Upper lobe of left lung (tissue), 6 donors: ENCODE measurements around the gene TTC9B. TPM values are rescaled to one million over a fixed set of nuclear protein-coding genes. Genes with fewer than 3 reads are reported as not detected.

ENCODE experiments used
- ATAC-seq, 2 donors: fragments of 200-7000 bp; cut with Tn5 transposase; one replicate each; pipeline ENCODE4 v1.9.1; 2022; ENCODE audit warnings: mild to moderate bottlenecking in 2 of 2, moderate library complexity in 2 of 2; ENCODE audit not compliant: low FRiP score in 2 of 2
- DNase-seq, 2 donors: peaks; one replicate each; pipeline ENCODE4 v3.0.0-alpha.2; 2019 to 2020
- H3K27ac ChIP-seq, 4 donors: fragments of 200-600 bp; sonication (generic); one replicate each; pipeline ENCODE4 v1.5.1; 2016 to 2019
- H3K27me3 ChIP-seq, 4 donors: fragments of 200-600 bp; sonication (generic); one replicate each; pipeline ENCODE4 v1.5.1; 2017 to 2019
- H3K36me3 ChIP-seq, 4 donors: fragments of 200-600 bp; sonication (generic); one replicate each; pipeline ENCODE4 v1.5.1; 2016 to 2019
- H3K4me1 ChIP-seq, 4 donors: fragments of 200-600 bp; sonication (generic); one replicate each; pipeline ENCODE4 v1.5.1; 2018 to 2019
- H3K4me3 ChIP-seq, 4 donors: fragments of 200-600 bp; sonication (generic); one replicate each; pipeline ENCODE4 v1.5.1; 2017 to 2019; ENCODE audit warnings: mild to moderate bottlenecking in 2 of 4, moderate library complexity in 1 of 4
- H3K9me3 ChIP-seq, 4 donors: fragments of 200-600 bp; sonication (generic); one replicate each; pipeline ENCODE4 v1.5.1; 2018 to 2019
- EP300 ChIP-seq, 4 donors: sonication (generic); formaldehyde crosslinking; IDR thresholded peaks; one replicate each; pipeline ENCODE4 v1.5.1; 2017; ENCODE audit warnings: antibody characterized with exemption in 4 of 4, control low read depth in 2 of 4
- POLR2A ChIP-seq, 4 donors: fragments of 450-650 bp; IDR thresholded peaks; one replicate each; pipeline ENCODE4 v1.5.1; 2016 to 2017; ENCODE audit warnings: antibody characterized with exemption in 4 of 4, mild to moderate bottlenecking in 2 of 4
- POLR2AphosphoS5 ChIP-seq, 2 donors: sonication (generic); formaldehyde crosslinking; IDR thresholded peaks; one replicate each; pipeline ENCODE4 v1.5.1; 2017; ENCODE audit warnings: antibody characterized with exemption in 2 of 2
- WGBS, 2 donors: methylation state at CpG; one replicate each; pipeline ENCODE4 v1.1.5; 2017 to 2018; 5-methylcytosine and 5-hydroxymethylcytosine counted together
- total RNA-seq, 6 donors: library from RNA; depleted of rRNA in 4 of 6; stranded (reverse); fragments of >200 nt in 4 of 6; gene quantifications; one replicate each; pipeline versions ENCODE4 v1.1.0 to v1.2.1, GENCODE V29; 2016 to 2021
- TF ChIP-seq, protein P1 (sequence below), 6 experiments: fragments of 450-650 bp in 4 of 6; fragments of 200-600 bp in 2 of 6; sonication (generic) in 2 of 6; IDR thresholded peaks; one replicate each; pipeline ENCODE4 v1.5.1; 2016 to 2019; ENCODE audit warnings: antibody characterized with exemption in 6 of 6
- donor health status: DM: no; HTN: no; CAD: no; lungs with moderate emphysema.
- donor health status: DM: no; HTN: yes; CAD: no; lungs with severe emphysema.

TTC9B gene
- total RNA-seq, 6 donors from 2014 or later = not detected

DNA sequence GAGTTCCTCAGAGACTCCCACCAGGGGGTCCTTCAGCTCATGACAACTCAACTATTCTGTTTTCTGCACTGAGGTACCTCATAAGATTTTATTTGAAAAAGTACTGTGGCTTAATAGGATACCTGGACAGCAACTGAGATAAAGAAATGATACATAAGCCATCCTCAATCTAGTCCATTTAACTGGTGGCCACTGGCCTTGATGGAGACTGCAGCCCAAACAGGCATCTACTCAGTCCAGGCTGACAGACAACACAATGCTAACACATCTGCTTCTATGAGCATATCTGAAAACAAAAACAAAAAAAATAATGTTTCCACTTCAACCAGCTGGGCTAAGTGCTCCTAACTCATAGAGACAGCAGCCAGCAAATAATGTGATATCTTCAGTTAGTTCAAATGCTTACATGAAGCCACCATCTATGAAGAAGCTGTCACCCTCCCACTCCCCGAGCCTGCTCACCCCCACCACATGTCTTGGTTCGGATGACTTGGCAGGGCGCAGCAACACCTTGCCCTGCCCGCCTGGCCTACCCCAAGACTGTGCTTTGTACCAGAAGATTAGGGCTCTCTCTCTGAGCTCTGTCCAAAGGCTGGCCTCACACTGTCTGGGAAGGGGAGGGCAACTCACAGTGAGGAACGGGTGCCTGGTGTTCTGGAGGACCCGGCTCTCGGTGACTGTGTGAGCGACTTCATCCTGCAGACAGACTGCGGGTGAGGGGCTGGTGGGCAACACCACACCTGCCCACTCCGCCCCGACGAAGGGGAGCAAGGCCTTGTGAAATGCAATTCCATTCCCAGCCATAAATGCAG, 21.4 kb upstream of the TTC9B start:
- Histone ChIP-seq H3K9me3 (no peaks in the 10 kb centered on the region), H3K4me3 (no peak overlapping the region), H3K27ac (no peak overlapping the region), H3K4me1 (peaks cover 10 to 14% (median 13%) of the 10 kb centered on the region in 4 donors), H3K27me3 (no peaks in the 10 kb centered on the region), H3K36me3 (peaks cover 25 to 75% (median 68%) of the 10 kb centered on the region in 4 donors)
- no peak for ATAC-seq
- no peak for DNase-seq
- TF ChIP-seq EP300 (IDR thresholded peaks at IDR 0.05) (no peak), POLR2A (IDR thresholded peaks at IDR 0.05) (no peak), POLR2AphosphoS5 (IDR thresholded peaks at IDR 0.05) (no peak)
- TF ChIP-seq, protein P1, sequence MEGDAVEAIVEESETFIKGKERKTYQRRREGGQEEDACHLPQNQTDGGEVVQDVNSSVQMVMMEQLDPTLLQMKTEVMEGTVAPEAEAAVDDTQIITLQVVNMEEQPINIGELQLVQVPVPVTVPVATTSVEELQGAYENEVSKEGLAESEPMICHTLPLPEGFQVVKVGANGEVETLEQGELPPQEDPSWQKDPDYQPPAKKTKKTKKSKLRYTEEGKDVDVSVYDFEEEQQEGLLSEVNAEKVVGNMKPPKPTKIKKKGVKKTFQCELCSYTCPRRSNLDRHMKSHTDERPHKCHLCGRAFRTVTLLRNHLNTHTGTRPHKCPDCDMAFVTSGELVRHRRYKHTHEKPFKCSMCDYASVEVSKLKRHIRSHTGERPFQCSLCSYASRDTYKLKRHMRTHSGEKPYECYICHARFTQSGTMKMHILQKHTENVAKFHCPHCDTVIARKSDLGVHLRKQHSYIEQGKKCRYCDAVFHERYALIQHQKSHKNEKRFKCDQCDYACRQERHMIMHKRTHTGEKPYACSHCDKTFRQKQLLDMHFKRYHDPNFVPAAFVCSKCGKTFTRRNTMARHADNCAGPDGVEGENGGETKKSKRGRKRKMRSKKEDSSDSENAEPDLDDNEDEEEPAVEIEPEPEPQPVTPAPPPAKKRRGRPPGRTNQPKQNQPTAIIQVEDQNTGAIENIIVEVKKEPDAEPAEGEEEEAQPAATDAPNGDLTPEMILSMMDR (IDR thresholded peaks at IDR 0.05) = no peak
- 94% methylated on average over 8 to 9 of the region's 12 CpGs for WGBS, 2 donors

DNA sequence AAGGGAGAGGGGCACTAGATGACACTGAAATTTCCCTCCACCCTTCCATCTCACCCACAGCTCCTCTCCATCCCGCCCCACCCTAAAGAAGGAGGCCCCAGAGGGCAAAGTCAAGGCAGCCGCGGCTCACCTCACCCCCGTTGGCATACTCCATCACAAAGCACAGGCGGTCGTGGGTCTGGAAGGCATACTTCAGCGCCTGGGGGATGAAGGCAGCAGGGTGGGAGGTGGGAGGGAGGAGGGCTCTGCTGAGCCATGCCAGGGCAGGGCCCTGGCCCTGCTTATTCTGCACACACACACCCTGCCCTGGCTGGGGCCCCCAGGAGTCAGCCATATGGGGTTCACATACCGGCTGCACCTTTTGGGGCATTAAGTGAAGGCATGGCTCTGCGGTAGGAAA, 20.6 kb upstream of the TTC9B start:
- no peak for ATAC-seq
- H3K27ac ChIP-seq = no peak overlapping the region
- no peaks in the 10 kb centered on the region for H3K27me3 ChIP-seq
- DNase-seq = no peak
- no peak for TF ChIP-seq EP300 (IDR thresholded peaks at IDR 0.05)
- TF ChIP-seq, protein P1 (IDR thresholded peaks at IDR 0.05) = no peak
- TF ChIP-seq POLR2A (IDR thresholded peaks at IDR 0.05) = no peak
- no peak for TF ChIP-seq POLR2AphosphoS5 (IDR thresholded peaks at IDR 0.05)
- H3K4me3 ChIP-seq = no peak overlapping the region
- peaks cover 25 to 84% (median 75%) of the 10 kb centered on the region in 4 donors for H3K36me3 ChIP-seq
- 92 to 93% methylated on average over 8 to 9 of the region's 9 CpGs for WGBS, 2 donors
- peaks cover 10 to 14% (median 13%) of the 10 kb centered on the region in 4 donors for H3K4me1 ChIP-seq
- no peaks in the 10 kb centered on the region for H3K9me3 ChIP-seq

DNA sequence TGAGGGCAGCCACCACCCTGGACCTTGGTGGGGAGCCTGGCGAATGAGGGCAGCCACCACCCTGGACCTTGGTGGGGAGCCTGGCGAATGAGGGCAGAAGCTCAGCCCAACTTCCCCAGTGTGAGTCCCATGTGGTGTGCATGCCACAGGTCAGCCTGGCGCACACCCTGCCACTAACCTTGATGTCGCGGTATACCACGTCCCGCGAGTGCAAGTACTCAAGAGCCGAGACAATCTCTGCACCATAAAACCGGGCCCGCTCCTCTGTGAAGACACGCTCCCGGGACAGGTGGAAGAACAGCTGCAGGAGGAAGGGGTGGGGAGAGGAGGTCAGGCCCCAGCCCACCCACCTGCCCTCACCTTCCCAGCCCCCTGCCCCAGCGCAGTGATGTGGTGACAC, 19.6 kb upstream of the TTC9B start:
- Histone ChIP-seq H3K9me3 (no peaks in the 10 kb centered on the region), H3K4me1 (peaks cover 8 to 11% (median 10%) of the 10 kb centered on the region in 4 donors), H3K27ac (no peak overlapping the region), H3K36me3 (peaks cover 25 to 94% (median 85%) of the 10 kb centered on the region in 4 donors), H3K4me3 (no peak overlapping the region), H3K27me3 (no peaks in the 10 kb centered on the region)
- TF ChIP-seq POLR2A (IDR thresholded peaks at IDR 0.05) = no peak
- TF ChIP-seq, protein P1 (IDR thresholded peaks at IDR 0.05) = no peak
- TF ChIP-seq EP300 (IDR thresholded peaks at IDR 0.05) = no peak
- DNase-seq (no peak), ATAC-seq (no peak)
- WGBS, 2 donors = 97 to 99% methylated on average over 12 of the region's 14 CpGs

DNA sequence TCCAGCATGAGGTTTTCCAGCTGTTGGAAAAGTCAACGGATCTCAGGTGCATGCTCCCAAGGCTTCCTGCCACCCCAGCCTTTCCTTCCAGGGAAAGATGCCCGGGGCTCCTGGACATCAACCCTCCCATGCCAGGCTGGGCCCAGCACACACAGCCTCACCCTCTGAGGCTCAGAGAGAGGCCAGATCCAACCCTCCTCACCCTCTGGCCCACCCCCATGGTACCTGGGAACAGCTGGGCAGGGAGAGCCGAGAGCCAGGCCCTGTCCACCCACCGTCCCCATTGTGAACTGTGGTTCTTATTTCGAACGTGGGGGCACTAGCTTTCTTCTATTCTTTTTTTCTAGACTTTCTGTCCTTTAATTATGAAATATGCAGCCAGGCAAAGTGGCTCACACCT, 18.2 kb upstream of the TTC9B start:
- Histone ChIP-seq H3K9me3 (no peaks in the 10 kb centered on the region), H3K36me3 (peaks cover 25 to 88% (median 80%) of the 10 kb centered on the region in 4 donors), H3K27ac (no peak overlapping the region), H3K27me3 (no peaks in the 10 kb centered on the region), H3K4me1 (peaks cover 7 to 11% (median 11%) of the 10 kb centered on the region in 4 donors), H3K4me3 (no peak overlapping the region)
- 91 to 98% methylated on average over 4 to 6 of the region's 6 CpGs for WGBS, 2 donors
- TF ChIP-seq, protein P1 (IDR thresholded peaks at IDR 0.05) = no peak
- TF ChIP-seq POLR2A (IDR thresholded peaks at IDR 0.05) (no peak), EP300 (IDR thresholded peaks at IDR 0.05) (no peak), POLR2AphosphoS5 (IDR thresholded peaks at IDR 0.05) (no peak)
- ATAC-seq = no peak
- no peak for DNase-seq

DNA sequence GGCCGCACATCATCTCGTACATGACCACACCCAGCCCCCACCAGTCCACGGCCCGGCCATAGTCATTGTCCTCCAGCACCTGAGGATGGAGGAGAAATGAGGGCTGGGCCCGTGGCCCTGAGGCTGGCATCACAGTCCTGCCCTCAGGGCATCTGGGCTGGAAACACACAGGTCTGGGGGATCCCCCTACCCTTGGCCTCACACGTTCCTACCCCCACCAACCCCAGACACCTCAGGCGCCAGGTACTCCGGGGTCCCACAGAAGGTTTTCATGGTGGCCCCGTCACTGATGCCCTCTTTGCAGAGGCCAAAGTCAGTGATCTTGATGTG, 17.8 kb upstream of the TTC9B start:
- Histone ChIP-seq H3K4me1 (peaks cover 8 to 14% (median 12%) of the 10 kb centered on the region in 4 donors), H3K36me3 (peaks cover 23 to 84% (median 77%) of the 10 kb centered on the region in 4 donors), H3K4me3 (no peak overlapping the region), H3K27ac (no peak overlapping the region), H3K9me3 (no peaks in the 10 kb centered on the region), H3K27me3 (no peaks in the 10 kb centered on the region)
- ATAC-seq (no peak), DNase-seq (no peak)
- WGBS, 2 donors = 91 to 94% methylated on average over 6 to 9 of the region's 9 CpGs
- TF ChIP-seq, protein P1 (IDR thresholded peaks at IDR 0.05) = no peak
- TF ChIP-seq POLR2AphosphoS5 (IDR thresholded peaks at IDR 0.05) (no peak), POLR2A (IDR thresholded peaks at IDR 0.05) (no peak), EP300 (IDR thresholded peaks at IDR 0.05) (no peak)
